Measurements from ENCODE around the gene CSMD2.

Gene CSMD2

GRCh38 chr1:34007760-34008159 lies 157.3 kb downstream of the CSMD2 start:
- DNase-seq (ENCODE audit: low read depth in 1 of 2, low spot score in 1 of 2): no peak

GRCh38 chr1:34005309-34005708 lies 159.7 kb downstream of the CSMD2 start:
- no peak for DNase-seq (ENCODE audit: low read depth in 1 of 2, low spot score in 1 of 2)

GRCh38 chr1:34002810-34003209 lies 162.2 kb downstream of the CSMD2 start:
- no peak for DNase-seq (ENCODE audit: low read depth in 1 of 2, low spot score in 1 of 2)

GRCh38 chr1:33997127-33998036 lies 167.6 kb downstream of the CSMD2 start:
- no peak for DNase-seq (ENCODE audit: low read depth in 1 of 2, low spot score in 1 of 2)

- no peak for DNase-seq (ENCODE audit: low read depth in 1 of 2, low spot score in 1 of 2)
Measured at GRCh38 chr1:33996281-33996680, 168.7 kb downstream of the CSMD2 start.

GRCh38 chr1:33993301-33993700 lies 171.7 kb downstream of the CSMD2 start:
- no peak for DNase-seq (ENCODE audit: low read depth in 1 of 2, low spot score in 1 of 2)

GRCh38 chr1:33990281-33990680 lies 174.7 kb downstream of the CSMD2 start:
- no peak for DNase-seq (ENCODE audit: low read depth in 1 of 2, low spot score in 1 of 2)

GRCh38 chr1:33988161-33988560 lies 176.9 kb downstream of the CSMD2 start:
- no peak for DNase-seq (ENCODE audit: low read depth in 1 of 2, low spot score in 1 of 2)

- DNase-seq (ENCODE audit: low read depth in 1 of 2, low spot score in 1 of 2): no peak
Measured at GRCh38 chr1:33986390-33987095, 178.5 kb downstream of the CSMD2 start.

- no peak for DNase-seq (ENCODE audit: low read depth in 1 of 2, low spot score in 1 of 2)
Measured at GRCh38 chr1:33985656-33986055, 179.4 kb downstream of the CSMD2 start.

GRCh38 chr1:33984906-33985565 lies 180.0 kb downstream of the CSMD2 start:
- DNase-seq (ENCODE audit: low read depth in 1 of 2, low spot score in 1 of 2): no peak

- no peak for DNase-seq (ENCODE audit: low read depth in 1 of 2, low spot score in 1 of 2)
Measured at GRCh38 chr1:33982419-33982818, 182.6 kb downstream of the CSMD2 start.

- DNase-seq (ENCODE audit: low read depth in 1 of 2, low spot score in 1 of 2): no peak
Measured at GRCh38 chr1:33979341-33979740, 185.7 kb downstream of the CSMD2 start.

- DNase-seq (ENCODE audit: low read depth in 1 of 2, low spot score in 1 of 2): no peak
Measured at GRCh38 chr1:33975961-33976360, 189.1 kb downstream of the CSMD2 start.

GRCh38 chr1:33973799-33974545 lies 191.1 kb downstream of the CSMD2 start:
- DNase-seq (ENCODE audit: low read depth in 1 of 2, low spot score in 1 of 2): no peak

- DNase-seq (ENCODE audit: low read depth in 1 of 2, low spot score in 1 of 2): no peak
Measured at GRCh38 chr1:33972676-33973395, 192.2 kb downstream of the CSMD2 start.

- no peak for DNase-seq (ENCODE audit: low read depth in 1 of 2, low spot score in 1 of 2)
Measured at GRCh38 chr1:33971913-33972312, 193.1 kb downstream of the CSMD2 start.

- DNase-seq (ENCODE audit: low read depth in 1 of 2, low spot score in 1 of 2): no peak
Measured at GRCh38 chr1:33971018-33971710, 193.9 kb downstream of the CSMD2 start.

GRCh38 chr1:33970148-33970825 lies 194.7 kb downstream of the CSMD2 start:
- DNase-seq (ENCODE audit: low read depth in 1 of 2, low spot score in 1 of 2): no peak

Data from activated CD4-positive, alpha-beta T cell treated with anti-CD3 and anti-CD28 coated beads, Interleukin-2, amount 50 U/mL, for 24 hours (primary cell).